Mucosa of descending colon (tissue), 3 donors: ENCODE data around the gene GBE1. TPM values are rescaled to one million over a fixed set of nuclear protein-coding genes. Genes with fewer than 3 reads are reported as not detected.

Source experiments
- ATAC-seq: fragments of 200-7000 bp; cut with Tn5 transposase; one replicate; pipeline ENCODE4 v1.9.1; 2020; ENCODE audit warnings: mild to moderate bottlenecking, moderate library complexity
- DNase-seq, 3 donors: peaks; one replicate each; pipeline ENCODE4 v3.0.0-alpha.2; 2020
- H3K36me3 ChIP-seq: fragments of 200-600 bp; one replicate; pipeline ENCODE4 v1.8.0; 2021; ENCODE audit warnings: low read depth, mild to moderate bottlenecking
- H3K4me1 ChIP-seq: fragments of 200-600 bp; one replicate; pipeline ENCODE4 v1.8.0; 2021; ENCODE audit warnings: low read depth, mild to moderate bottlenecking
- H3K4me3 ChIP-seq: fragments of 200-600 bp; one replicate; pipeline ENCODE4 v1.8.0; 2021; ENCODE audit warnings: mild to moderate bottlenecking
- H3K9me3 ChIP-seq: fragments of 200-600 bp; one replicate; pipeline ENCODE4 v1.8.0; 2021; ENCODE audit warnings: mild to moderate bottlenecking
- CTCF ChIP-seq: fragments of 200-600 bp; IDR thresholded peaks from one replicate; pipeline ENCODE4 v1.8.0; 2022; ENCODE audit warnings: antibody characterized with exemption, mild to moderate bottlenecking
- intact Hi-C, 2 donors: fragments of 100-400 bp; cut with DNase I in 1 of 2; cut with micrococcal nuclease in 1 of 2; formaldehyde crosslinking; loops; one replicate each; pipeline versions ENCODE4 v1.11.0 to v1.11.1; 2022; cut with DNase I, micrococcal nuclease
- total RNA-seq, 3 donors: library from RNA; stranded (reverse); fragmentation: NEBNext Ultra II Directional in 2 of 3; extraction: Animal tissue kit (Norgen Biotek cat#: 25700) in 2 of 3; gene quantifications; one replicate each; pipeline versions ENCODE4 v1.2.1 to v1.2.4, GENCODE V29; 2021 to 2023
- donor health status: DM: no; HTN: no; CAD: no; lungs with moderate emphysema.
- donor health status: DM: no; HTN: no; CAD: no.
- donor health status: DM: no; HTN: yes; CAD: no.

The GBE1 gene
- total RNA-seq, 3 donors from 2014 or later = 17.7 to 20.3 (median 18.8) TPM

GRCh38 chr3:81549388-81549787, 212.1 kb downstream of the GBE1 start:
- Histone ChIP-seq H3K9me3 (peaks cover 5% of the 10 kb centered on the region), H3K4me3 (no peak overlapping the region), H3K4me1 (no peaks in the 10 kb centered on the region), H3K36me3 (no peaks in the 10 kb centered on the region)
- TF ChIP-seq CTCF = no peak
- intact Hi-C loops = no loop called here
- ATAC-seq = no peak
- DNase-seq = no peak

- no peak for DNase-seq
- intact Hi-C loops = no loop called here
- Histone ChIP-seq H3K4me1 (no peaks in the 10 kb centered on the region), H3K4me3 (no peak overlapping the region), H3K36me3 (no peaks in the 10 kb centered on the region), H3K9me3 (peaks cover 5% of the 10 kb centered on the region)
- no peak for TF ChIP-seq CTCF
- ATAC-seq = no peak
Observed at GRCh38 chr3:81545572-81545971, 215.9 kb downstream of the GBE1 start.

- ATAC-seq = no peak
- intact Hi-C loops = no loop called here
Observed at GRCh38 chr3:81544385-81544784, 217.1 kb downstream of the GBE1 start.

GRCh38 chr3:81540787-81541186, 220.7 kb downstream of the GBE1 start:
- no peak for TF ChIP-seq CTCF
- intact Hi-C loops = no loop called here
- ATAC-seq (no peak), DNase-seq (no peak)
- Histone ChIP-seq H3K9me3 (no peaks in the 10 kb centered on the region), H3K4me1 (no peaks in the 10 kb centered on the region), H3K4me3 (no peak overlapping the region), H3K36me3 (no peaks in the 10 kb centered on the region)

More at GRCh38 chr3:81544385-81544784, 217.1 kb downstream of the GBE1 start:
- Histone ChIP-seq H3K9me3 (peaks cover 5% of the 10 kb centered on the region), H3K4me1 (no peaks in the 10 kb centered on the region), H3K4me3 (no peak overlapping the region), H3K36me3 (no peaks in the 10 kb centered on the region)
- DNase-seq = no peak
- no peak for TF ChIP-seq CTCF

GRCh38 chr3:81531846-81532245, 229.6 kb downstream of the GBE1 start:
- Histone ChIP-seq H3K36me3 (no peaks in the 10 kb centered on the region), H3K4me1 (no peaks in the 10 kb centered on the region), H3K4me3 (no peak overlapping the region), H3K9me3 (no peaks in the 10 kb centered on the region)
- DNase-seq = no peak
- intact Hi-C loops = no loop called here
- TF ChIP-seq CTCF = no peak
- no peak for ATAC-seq

- ATAC-seq = no peak
- Histone ChIP-seq H3K36me3 (no peaks in the 10 kb centered on the region), H3K4me1 (no peaks in the 10 kb centered on the region), H3K4me3 (no peak overlapping the region), H3K9me3 (no peaks in the 10 kb centered on the region)
- DNase-seq = no peak
- intact Hi-C loops = no loop called here
- no peak for TF ChIP-seq CTCF
Observed at GRCh38 chr3:81531263-81531662, 230.2 kb downstream of the GBE1 start.
